Kidney epithelial cell (primary cell): Measurements from ENCODE around the gene SPRYD4. TPM values are rescaled to one million over a fixed set of nuclear protein-coding genes. Genes with fewer than 3 reads are reported as not detected.

Source experiments
- DNase-seq: peaks from one replicate; pipeline ENCODE4 v3.0.0-alpha.2; 2010; ENCODE audit warnings: low read depth
- H3K27me3 ChIP-seq: 2 replicates; pipeline ENCODE4 v1.6.0; 2011; ENCODE audit warnings: low read length; ENCODE audit not compliant: control insufficient read depth, insufficient read depth
- H3K36me3 ChIP-seq: 2 replicates; pipeline ENCODE4 v1.5.1; 2011; ENCODE audit warnings: low read length; ENCODE audit not compliant: control insufficient read depth, insufficient read depth
- H3K4me3 ChIP-seq: 2 replicates; pipeline ENCODE4 v1.5.1; 2011; ENCODE audit warnings: low read depth, mild to moderate bottlenecking, control low read depth, low read length
- total RNA-seq: library from RNA; depleted of rRNA; stranded (reverse); fragments of >200 nt; gene quantifications from 2 replicates; pipeline ENCODE4 v1.2.3, GENCODE V29; 2015
- TF ChIP-seq, protein P1 (sequence below): IDR thresholded peaks from 2 replicates; pipeline ENCODE4 v1.5.1; 2011; ENCODE audit warnings: mild to moderate bottlenecking, moderate library complexity, low read length, control low read depth, inconsistent platforms; ENCODE audit not compliant: insufficient read depth, poor library complexity, severe bottlenecking

Gene SPRYD4
- 1.0 and 1.1 TPM in 2 replicates for total RNA-seq

DNA sequence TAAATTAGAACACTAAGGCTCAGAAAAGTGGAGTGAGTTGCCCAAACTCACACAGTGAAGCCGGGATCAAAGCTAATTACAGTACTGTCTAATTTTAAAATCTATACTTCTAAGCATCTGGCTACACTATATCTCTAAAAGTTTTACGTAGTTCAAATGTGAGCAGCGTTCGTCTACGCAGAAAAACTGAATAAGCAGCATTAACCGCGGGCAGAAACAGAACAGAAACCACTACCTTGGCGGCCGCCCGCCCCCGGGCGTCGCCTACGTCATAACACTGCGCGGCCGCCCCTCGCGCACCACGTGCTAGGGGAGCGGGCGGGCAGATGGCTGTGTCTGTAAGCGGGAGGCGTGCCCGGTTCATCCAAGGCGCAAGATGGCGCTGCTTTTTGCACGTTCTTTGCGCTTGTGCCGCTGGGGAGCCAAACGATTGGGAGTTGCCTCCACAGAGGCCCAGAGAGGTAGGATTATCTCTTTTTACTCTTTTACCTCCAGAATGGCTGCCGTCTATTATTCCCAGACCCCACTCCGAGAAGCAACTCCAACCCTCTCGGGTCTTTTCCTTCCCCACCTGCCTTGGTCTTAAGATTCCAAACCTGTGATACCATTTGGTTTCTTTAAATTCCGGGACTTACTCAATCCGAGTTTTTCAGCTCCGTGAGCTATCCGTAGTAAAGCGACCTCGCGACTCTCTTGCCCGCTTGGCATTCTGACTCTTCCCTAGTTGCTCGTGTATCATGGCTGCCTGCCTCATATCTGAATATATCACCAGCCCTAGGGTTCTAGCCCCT, at the start of gene SPRYD4:
Gene SPRYD4, plus strand, starts transcription at position 363 of the 791 bp plus-strand sequence. Its CDS starts 14 bp downstream, at position 377.
- peak; percentile 57 for DNase-seq
- TF ChIP-seq, protein P1, sequence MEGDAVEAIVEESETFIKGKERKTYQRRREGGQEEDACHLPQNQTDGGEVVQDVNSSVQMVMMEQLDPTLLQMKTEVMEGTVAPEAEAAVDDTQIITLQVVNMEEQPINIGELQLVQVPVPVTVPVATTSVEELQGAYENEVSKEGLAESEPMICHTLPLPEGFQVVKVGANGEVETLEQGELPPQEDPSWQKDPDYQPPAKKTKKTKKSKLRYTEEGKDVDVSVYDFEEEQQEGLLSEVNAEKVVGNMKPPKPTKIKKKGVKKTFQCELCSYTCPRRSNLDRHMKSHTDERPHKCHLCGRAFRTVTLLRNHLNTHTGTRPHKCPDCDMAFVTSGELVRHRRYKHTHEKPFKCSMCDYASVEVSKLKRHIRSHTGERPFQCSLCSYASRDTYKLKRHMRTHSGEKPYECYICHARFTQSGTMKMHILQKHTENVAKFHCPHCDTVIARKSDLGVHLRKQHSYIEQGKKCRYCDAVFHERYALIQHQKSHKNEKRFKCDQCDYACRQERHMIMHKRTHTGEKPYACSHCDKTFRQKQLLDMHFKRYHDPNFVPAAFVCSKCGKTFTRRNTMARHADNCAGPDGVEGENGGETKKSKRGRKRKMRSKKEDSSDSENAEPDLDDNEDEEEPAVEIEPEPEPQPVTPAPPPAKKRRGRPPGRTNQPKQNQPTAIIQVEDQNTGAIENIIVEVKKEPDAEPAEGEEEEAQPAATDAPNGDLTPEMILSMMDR = peak; percentile 25
- no peaks in the 10 kb centered on the region for H3K27me3 ChIP-seq
- H3K4me3 ChIP-seq = peak within 1 kb of the TSS; percentile 61
- H3K36me3 ChIP-seq = no peaks in the 10 kb centered on the region

DNA sequence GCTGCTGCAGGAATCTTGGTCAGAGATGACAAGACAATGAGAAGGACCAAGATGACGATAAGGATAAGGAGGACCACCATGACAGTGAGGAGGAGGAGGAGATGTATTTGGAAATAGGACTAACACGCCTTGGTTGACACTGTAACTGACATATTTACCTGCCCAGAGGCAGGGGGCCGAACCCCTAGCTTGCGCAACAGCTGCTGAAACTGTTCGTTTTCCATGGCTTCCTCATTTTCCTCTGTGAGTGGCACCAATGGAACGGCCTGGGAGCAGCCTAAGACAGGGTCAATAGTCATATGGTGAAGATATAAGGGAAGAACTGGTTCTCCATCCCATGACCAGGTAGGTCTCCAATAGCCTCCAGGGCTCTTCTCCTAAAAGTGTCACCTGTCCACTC, 48.0 kb upstream of the SPRYD4 start:
- peaks cover 2% of the 10 kb centered on the region for H3K36me3 ChIP-seq

DNA sequence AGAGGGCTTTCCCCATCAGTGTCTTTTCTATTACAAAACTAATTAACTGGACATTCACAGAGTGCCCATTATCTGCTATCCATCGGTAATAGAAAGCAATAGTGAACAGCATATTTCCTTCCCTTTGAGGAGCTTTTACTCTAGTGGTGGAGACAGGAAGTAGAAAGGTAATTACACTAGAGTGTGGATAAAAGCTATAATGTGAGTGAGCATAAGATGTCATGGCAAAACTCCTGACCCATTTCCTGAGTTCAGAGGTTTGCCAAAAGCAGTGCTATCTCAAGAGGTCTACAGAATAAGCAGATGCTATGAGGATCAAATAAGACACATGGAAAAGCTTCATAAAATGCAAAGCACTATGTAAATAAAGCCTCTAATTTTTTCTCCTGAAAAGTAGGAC, 43.2 kb upstream of the SPRYD4 start:
- Histone ChIP-seq H3K36me3 (peaks cover 2% of the 10 kb centered on the region), H3K4me3 (no peak overlapping the region), H3K27me3 (no peaks in the 10 kb centered on the region)
- TF ChIP-seq, protein P1 = no peak
- no peak for DNase-seq

More for the DNA sequence above, 48.0 kb upstream of the SPRYD4 start:
- H3K27me3 ChIP-seq = no peaks in the 10 kb centered on the region
- TF ChIP-seq, protein P1 = no peak
- no peak overlapping the region for H3K4me3 ChIP-seq
- DNase-seq = no peak

DNA sequence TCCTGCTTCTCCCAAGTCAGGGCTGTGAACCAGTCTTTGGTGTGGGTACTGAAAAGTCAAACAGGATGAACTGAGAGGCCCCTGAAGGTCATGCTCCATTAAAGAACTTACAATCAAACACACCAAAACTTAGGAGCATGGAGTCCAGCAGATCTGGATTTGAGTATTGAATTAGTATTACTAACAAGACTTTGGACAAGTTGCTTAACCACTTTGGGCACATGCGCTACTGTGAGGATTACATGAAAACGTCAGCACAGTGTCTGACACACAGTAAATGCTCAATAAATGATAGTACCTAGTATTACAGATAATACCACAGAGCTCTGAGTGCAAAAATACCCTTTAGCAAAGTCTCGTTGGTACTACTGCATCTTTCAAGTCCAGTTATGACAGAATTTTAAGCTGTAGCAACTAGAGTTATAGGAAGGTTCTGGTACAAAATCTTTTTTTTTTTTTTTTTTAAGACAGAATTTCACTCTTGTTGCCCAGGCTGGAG, 42.4 kb upstream of the SPRYD4 start:
- H3K4me3 ChIP-seq = no peak overlapping the region
- H3K36me3 ChIP-seq = no peaks in the 10 kb centered on the region

DNA sequence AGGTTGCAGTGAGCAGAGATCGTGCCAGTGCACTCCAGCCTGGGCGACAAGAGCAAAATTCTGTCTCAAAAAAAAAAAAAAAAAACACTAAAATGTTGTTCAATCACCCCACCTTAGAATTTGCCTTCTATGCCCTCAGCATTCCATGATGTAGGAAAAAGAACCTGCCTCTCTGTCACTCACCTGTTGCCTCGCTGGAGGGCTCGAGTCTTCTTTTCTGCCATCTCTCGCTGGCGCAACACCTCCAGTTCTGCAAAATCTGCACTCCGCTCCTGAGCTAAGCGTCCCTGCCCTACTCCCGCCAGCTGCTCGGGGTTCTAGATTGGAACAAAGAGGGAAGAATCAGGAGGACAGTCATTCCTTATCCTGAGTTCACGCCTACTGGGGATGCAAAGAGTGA, 37.1 kb upstream of the SPRYD4 start:
- TF ChIP-seq, protein P1 = no peak
- DNase-seq = no peak
- Histone ChIP-seq H3K36me3 (no peaks in the 10 kb centered on the region), H3K4me3 (no peak overlapping the region), H3K27me3 (no peaks in the 10 kb centered on the region)

More for the DNA sequence above, 42.4 kb upstream of the SPRYD4 start:
- DNase-seq = no peak
- H3K27me3 ChIP-seq = no peaks in the 10 kb centered on the region
- TF ChIP-seq, protein P1 = no peak

DNA sequence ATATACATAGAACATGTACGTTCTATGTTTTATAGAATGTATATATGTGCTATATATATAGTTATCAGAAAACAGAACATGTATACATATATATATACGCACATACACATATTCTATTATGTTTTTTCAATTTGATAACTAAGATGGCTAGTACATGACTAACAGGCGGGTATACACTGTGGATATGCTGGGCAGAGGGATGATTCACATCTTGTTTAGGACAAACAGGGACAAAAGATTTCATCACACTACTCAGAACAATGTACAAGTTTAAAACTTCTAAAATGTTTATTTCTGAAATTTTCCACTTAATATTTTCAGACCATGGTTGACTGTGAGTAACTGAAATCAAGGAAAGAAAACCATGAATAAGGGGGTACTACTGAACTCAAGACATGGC, 36.5 kb upstream of the SPRYD4 start:
- no peaks in the 10 kb centered on the region for H3K36me3 ChIP-seq
- TF ChIP-seq, protein P1 = no peak
- H3K4me3 ChIP-seq = no peak overlapping the region
- no peak for DNase-seq
- H3K27me3 ChIP-seq = no peaks in the 10 kb centered on the region
